Loucy (cell line): ENCODE measurements around the gene TNFRSF8.

Source experiments
- H2AFZ ChIP-seq: fragments of 200-600 bp; sonication (generic); 2 replicates; pipeline ENCODE4 v1.6.0; 2016; ENCODE audit warnings: antibody characterized with exemption, mild to moderate bottlenecking, low read length, moderate library complexity
- H3F3A ChIP-seq: fragments of 200-600 bp; 2 replicates; pipeline ENCODE4 v1.6.0; 2016; ENCODE audit warnings: antibody characterized with exemption, low read depth, mild to moderate bottlenecking
- H3K27me3 ChIP-seq: fragments of 200-600 bp; sonication (generic); 2 replicates; pipeline ENCODE4 v1.6.1; 2014; ENCODE audit warnings: low read length, mild to moderate bottlenecking; ENCODE audit not compliant: insufficient read depth, poor library complexity, severe bottlenecking
- H3K36me3 ChIP-seq: fragments of 200-600 bp; sonication (generic); 2 replicates; pipeline ENCODE4 v1.6.1; 2016; ENCODE audit warnings: low read length; ENCODE audit not compliant: insufficient read depth
- H3K4me1 ChIP-seq: fragments of 200-600 bp; sonication (generic); 2 replicates; pipeline ENCODE4 v1.5.1; 2014; ENCODE audit warnings: low read length, mild to moderate bottlenecking; ENCODE audit not compliant: insufficient read depth, poor library complexity, severe bottlenecking
- H3K4me2 ChIP-seq: fragments of 200-600 bp; sonication (generic); 2 replicates; pipeline ENCODE4 v1.6.0; 2014; ENCODE audit warnings: antibody characterized with exemption, low read length, low read depth, mild to moderate bottlenecking; ENCODE audit not compliant: poor library complexity, severe bottlenecking
- H3K4me3 ChIP-seq: fragments of 200-600 bp; sonication (generic); 2 replicates; pipeline ENCODE4 v1.5.1; 2014; ENCODE audit warnings: low read length, mild to moderate bottlenecking, mixed read lengths; ENCODE audit not compliant: poor library complexity, severe bottlenecking
- H3K79me2 ChIP-seq: fragments of 200-600 bp; sonication (generic); 2 replicates; pipeline ENCODE4 v1.6.1; 2014; ENCODE audit warnings: low read length; ENCODE audit not compliant: insufficient read depth
- H3K9ac ChIP-seq: fragments of 200-600 bp; sonication (generic); 2 replicates; pipeline ENCODE4 v1.6.0; 2014; ENCODE audit warnings: mild to moderate bottlenecking, low read depth, low read length, moderate library complexity; ENCODE audit not compliant: poor library complexity, severe bottlenecking
- H3K9me2 ChIP-seq: fragments of 200-600 bp; sonication (generic); replicated peaks from 2 replicates; pipeline ENCODE4 v1.6.1; 2016; ENCODE audit warnings: low read depth, low read length, mixed read lengths
- H3K9me3 ChIP-seq: fragments of 200-600 bp; sonication (generic); 2 replicates; pipeline ENCODE4 v1.6.1; 2014; ENCODE audit warnings: mild to moderate bottlenecking, antibody characterized with exemption, low read length, low read depth; ENCODE audit not compliant: insufficient read depth
- H4K20me1 ChIP-seq: fragments of 200-600 bp; sonication (generic); 2 replicates; pipeline ENCODE4 v1.6.0; 2014; ENCODE audit warnings: antibody characterized with exemption, low read length, mild to moderate bottlenecking; ENCODE audit not compliant: insufficient read depth, poor library complexity, severe bottlenecking
- EZH2phosphoT487 ChIP-seq: fragments of 200-600 bp; IDR thresholded peaks from 2 replicates; pipeline ENCODE4 v1.6.1; 2018; ENCODE audit warnings: antibody characterized with exemption, mild to moderate bottlenecking, moderate library complexity, borderline replicate concordance
- TF ChIP-seq, protein P1 (sequence below): fragments of 200-600 bp; sonication (generic); conservative IDR thresholded peaks from 2 replicates; pipeline ENCODE4 v1.5.1; 2014; ENCODE audit warnings: mild to moderate bottlenecking, antibody characterized with exemption, low read length

Gene TNFRSF8

GRCh38 chr1:12134716-12135115, 71.6 kb downstream of the TNFRSF8 start:
- no peaks in the 10 kb centered on the region for H3F3A ChIP-seq
- no peaks in the 10 kb centered on the region for H3K36me3 ChIP-seq
- no peak overlapping the region for H3K4me3 ChIP-seq
- no peak for TF ChIP-seq EZH2phosphoT487
- TF ChIP-seq, protein P1, sequence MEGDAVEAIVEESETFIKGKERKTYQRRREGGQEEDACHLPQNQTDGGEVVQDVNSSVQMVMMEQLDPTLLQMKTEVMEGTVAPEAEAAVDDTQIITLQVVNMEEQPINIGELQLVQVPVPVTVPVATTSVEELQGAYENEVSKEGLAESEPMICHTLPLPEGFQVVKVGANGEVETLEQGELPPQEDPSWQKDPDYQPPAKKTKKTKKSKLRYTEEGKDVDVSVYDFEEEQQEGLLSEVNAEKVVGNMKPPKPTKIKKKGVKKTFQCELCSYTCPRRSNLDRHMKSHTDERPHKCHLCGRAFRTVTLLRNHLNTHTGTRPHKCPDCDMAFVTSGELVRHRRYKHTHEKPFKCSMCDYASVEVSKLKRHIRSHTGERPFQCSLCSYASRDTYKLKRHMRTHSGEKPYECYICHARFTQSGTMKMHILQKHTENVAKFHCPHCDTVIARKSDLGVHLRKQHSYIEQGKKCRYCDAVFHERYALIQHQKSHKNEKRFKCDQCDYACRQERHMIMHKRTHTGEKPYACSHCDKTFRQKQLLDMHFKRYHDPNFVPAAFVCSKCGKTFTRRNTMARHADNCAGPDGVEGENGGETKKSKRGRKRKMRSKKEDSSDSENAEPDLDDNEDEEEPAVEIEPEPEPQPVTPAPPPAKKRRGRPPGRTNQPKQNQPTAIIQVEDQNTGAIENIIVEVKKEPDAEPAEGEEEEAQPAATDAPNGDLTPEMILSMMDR: no peak
- no peaks in the 10 kb centered on the region for H3K79me2 ChIP-seq
- H3K27me3 ChIP-seq: no peaks in the 10 kb centered on the region
- no peaks in the 10 kb centered on the region for H3K9me3 ChIP-seq
- H2AFZ ChIP-seq: no peak overlapping the region
- H4K20me1 ChIP-seq: no peaks in the 10 kb centered on the region
- no peaks in the 10 kb centered on the region for H3K9me2 ChIP-seq
- H3K9ac ChIP-seq: no peak overlapping the region
- no peaks in the 10 kb centered on the region for H3K4me1 ChIP-seq
- H3K4me2 ChIP-seq: no peak overlapping the region

GRCh38 chr1:12135612-12136011, 72.5 kb downstream of the TNFRSF8 start:
- Histone ChIP-seq H3K79me2 (no peaks in the 10 kb centered on the region), H2AFZ (no peak overlapping the region)

DNA sequence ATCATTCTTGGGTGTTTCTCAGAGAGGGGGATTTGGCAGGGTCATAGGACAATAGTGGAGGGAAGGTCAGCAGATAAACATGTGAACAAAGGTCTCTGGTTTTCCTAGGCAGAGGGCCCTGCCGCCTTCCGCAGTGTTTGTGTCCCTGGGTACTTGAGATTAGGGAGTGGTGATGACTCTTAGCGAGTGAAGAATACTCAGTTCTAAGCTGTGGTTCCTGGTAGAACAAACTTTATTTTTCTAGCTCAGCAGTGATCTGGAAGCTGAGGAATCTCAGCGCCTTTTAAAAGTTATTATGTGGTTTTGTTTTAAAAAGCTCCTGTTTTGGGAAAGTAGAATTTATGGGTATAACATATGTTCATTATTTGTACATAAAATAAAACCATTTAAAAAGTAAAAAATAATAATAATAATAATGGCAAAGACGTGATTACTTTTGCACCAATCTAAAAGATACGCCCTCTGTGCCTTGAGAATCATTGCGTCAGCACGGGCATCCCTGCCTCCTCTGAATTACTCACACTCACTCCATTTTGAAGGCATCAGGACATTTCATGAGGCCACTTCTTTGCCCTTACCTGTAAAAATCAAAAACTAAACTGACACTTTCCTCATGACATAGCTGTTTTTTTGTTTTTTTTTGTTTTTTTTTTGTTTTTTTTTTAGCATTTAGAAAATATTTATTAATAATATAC, 74.0 kb downstream of the TNFRSF8 start:
- Histone ChIP-seq H4K20me1 (no peaks in the 10 kb centered on the region), H3K36me3 (no peaks in the 10 kb centered on the region), H3K27me3 (no peaks in the 10 kb centered on the region), H3K9ac (no peak overlapping the region), H3K4me1 (no peaks in the 10 kb centered on the region), H3K4me2 (no peak overlapping the region), H3K9me3 (no peaks in the 10 kb centered on the region), H3K4me3 (no peak overlapping the region), H3K79me2 (no peaks in the 10 kb centered on the region), H2AFZ (no peak overlapping the region), H3F3A (no peaks in the 10 kb centered on the region), H3K9me2 (no peaks in the 10 kb centered on the region)
- TF ChIP-seq EZH2phosphoT487: no peak
- TF ChIP-seq, protein P1: no peak

More at GRCh38 chr1:12135612-12136011, 72.5 kb downstream of the TNFRSF8 start:
- Histone ChIP-seq H3K9me3 (no peaks in the 10 kb centered on the region), H3K36me3 (no peaks in the 10 kb centered on the region), H3K4me3 (no peak overlapping the region), H3K4me2 (no peak overlapping the region), H3F3A (no peaks in the 10 kb centered on the region), H3K9me2 (no peaks in the 10 kb centered on the region), H3K4me1 (no peaks in the 10 kb centered on the region), H3K27me3 (no peaks in the 10 kb centered on the region), H4K20me1 (no peaks in the 10 kb centered on the region), H3K9ac (no peak overlapping the region)
- TF ChIP-seq, protein P1: no peak
- no peak for TF ChIP-seq EZH2phosphoT487
